Kidney epithelial cell (primary cell): Measurements from ENCODE around the gene FGF18. TPM values are rescaled to one million over a fixed set of nuclear protein-coding genes. Genes with fewer than 3 reads are reported as not detected.
A peak's percentile ranks its signal among the peaks of the same experiment; 100 is the strongest.
"Not testable (repeated sequence)": the region's sequence is repeated elsewhere in the genome, so short reads cannot be mapped to it uniquely, and the experiment has no call there.

ENCODE experiments used
- DNase-seq: peaks from one replicate; pipeline ENCODE4 v3.0.0-alpha.2; 2010; ENCODE audit warnings: low read depth
- H3K27me3 ChIP-seq: 2 replicates; pipeline ENCODE4 v1.6.0; 2011; ENCODE audit warnings: low read length; ENCODE audit not compliant: control insufficient read depth, insufficient read depth
- H3K36me3 ChIP-seq: 2 replicates; pipeline ENCODE4 v1.5.1; 2011; ENCODE audit warnings: low read length; ENCODE audit not compliant: control insufficient read depth, insufficient read depth
- H3K4me3 ChIP-seq: 2 replicates; pipeline ENCODE4 v1.5.1; 2011; ENCODE audit warnings: low read depth, mild to moderate bottlenecking, control low read depth, low read length
- total RNA-seq: library from RNA; depleted of rRNA; stranded (reverse); fragments of >200 nt; gene quantifications from 2 replicates; pipeline ENCODE4 v1.2.3, GENCODE V29; 2015
- TF ChIP-seq, protein P1 (sequence below): IDR thresholded peaks from 2 replicates; pipeline ENCODE4 v1.5.1; 2011; ENCODE audit warnings: mild to moderate bottlenecking, moderate library complexity, low read length, control low read depth, inconsistent platforms; ENCODE audit not compliant: insufficient read depth, poor library complexity, severe bottlenecking

FGF18 gene
- total RNA-seq, 1 donor from 2014 or later = not detected

DNA sequence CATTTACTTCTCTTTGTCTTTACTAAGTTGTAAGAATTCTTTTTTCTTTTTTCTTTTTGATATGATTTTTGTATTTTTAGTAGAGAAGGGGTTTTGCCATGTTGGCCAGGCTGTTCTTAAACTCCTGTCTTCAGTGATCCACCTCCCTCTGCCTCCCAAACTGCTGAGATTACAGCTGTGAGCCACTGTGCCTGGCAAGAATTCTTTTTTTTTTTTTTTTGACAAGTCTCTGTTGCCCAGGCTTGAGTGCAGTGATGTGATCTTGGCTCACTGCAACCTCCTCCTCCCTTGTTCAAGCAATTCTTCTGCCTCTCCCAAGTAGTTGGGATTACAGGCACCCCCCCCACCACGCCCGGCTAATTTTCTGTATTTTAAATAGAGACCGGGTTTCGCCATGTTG lies 21.8 kb upstream of the FGF18 start:
- DNase-seq = no peak
- no peaks in the 10 kb centered on the region for H3K27me3 ChIP-seq
- H3K4me3 ChIP-seq = no peak overlapping the region
- H3K36me3 ChIP-seq = no peaks in the 10 kb centered on the region
- TF ChIP-seq, protein P1, sequence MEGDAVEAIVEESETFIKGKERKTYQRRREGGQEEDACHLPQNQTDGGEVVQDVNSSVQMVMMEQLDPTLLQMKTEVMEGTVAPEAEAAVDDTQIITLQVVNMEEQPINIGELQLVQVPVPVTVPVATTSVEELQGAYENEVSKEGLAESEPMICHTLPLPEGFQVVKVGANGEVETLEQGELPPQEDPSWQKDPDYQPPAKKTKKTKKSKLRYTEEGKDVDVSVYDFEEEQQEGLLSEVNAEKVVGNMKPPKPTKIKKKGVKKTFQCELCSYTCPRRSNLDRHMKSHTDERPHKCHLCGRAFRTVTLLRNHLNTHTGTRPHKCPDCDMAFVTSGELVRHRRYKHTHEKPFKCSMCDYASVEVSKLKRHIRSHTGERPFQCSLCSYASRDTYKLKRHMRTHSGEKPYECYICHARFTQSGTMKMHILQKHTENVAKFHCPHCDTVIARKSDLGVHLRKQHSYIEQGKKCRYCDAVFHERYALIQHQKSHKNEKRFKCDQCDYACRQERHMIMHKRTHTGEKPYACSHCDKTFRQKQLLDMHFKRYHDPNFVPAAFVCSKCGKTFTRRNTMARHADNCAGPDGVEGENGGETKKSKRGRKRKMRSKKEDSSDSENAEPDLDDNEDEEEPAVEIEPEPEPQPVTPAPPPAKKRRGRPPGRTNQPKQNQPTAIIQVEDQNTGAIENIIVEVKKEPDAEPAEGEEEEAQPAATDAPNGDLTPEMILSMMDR = no peak

DNA sequence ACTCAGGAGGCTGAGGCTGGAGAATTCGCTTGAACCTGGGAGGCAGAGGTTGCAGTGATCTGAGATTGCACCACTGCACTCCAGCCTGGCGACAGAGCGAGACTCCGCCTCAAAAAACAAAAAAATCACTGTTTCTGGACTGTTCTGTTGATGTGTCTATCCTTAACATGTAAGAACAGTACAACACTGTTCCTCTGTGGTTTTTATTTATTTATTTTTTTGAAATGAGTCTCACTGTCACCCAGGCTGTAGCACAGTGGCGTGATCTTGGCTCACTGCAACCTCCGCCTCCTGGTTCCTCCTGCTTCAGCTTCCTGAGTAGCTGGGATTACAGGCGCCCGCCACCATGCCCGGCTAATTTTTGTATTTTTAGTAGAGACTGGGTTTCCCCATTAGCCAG lies 20.8 kb upstream of the FGF18 start:
- DNase-seq, H3K36me3 ChIP-seq, H3K4me3 ChIP-seq, H3K27me3 ChIP-seq: not testable (repeated sequence)

DNA sequence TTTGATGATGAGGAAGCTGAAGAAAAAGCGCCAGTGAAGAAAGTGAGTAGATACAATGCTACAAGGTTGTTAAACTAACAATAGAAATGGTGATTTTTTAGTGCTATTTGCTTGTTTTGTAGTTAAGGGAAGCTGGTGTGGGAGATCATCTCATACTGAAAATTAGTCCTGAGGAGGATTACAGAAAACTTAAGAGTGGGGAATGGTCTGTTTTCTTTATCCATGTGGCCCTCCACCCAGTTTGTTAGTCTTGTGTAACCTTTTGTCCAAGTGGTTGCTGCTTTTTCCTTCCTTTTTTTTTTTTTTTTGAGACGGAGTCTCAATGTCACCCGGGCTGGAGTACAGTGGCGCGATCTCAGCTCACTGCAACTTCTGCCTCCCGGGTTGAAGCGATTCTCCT lies 19.3 kb upstream of the FGF18 start:
- Histone ChIP-seq H3K27me3 (no peaks in the 10 kb centered on the region), H3K36me3 (no peaks in the 10 kb centered on the region), H3K4me3 (no peak overlapping the region)
- TF ChIP-seq, protein P1 = no peak
- DNase-seq = no peak

DNA sequence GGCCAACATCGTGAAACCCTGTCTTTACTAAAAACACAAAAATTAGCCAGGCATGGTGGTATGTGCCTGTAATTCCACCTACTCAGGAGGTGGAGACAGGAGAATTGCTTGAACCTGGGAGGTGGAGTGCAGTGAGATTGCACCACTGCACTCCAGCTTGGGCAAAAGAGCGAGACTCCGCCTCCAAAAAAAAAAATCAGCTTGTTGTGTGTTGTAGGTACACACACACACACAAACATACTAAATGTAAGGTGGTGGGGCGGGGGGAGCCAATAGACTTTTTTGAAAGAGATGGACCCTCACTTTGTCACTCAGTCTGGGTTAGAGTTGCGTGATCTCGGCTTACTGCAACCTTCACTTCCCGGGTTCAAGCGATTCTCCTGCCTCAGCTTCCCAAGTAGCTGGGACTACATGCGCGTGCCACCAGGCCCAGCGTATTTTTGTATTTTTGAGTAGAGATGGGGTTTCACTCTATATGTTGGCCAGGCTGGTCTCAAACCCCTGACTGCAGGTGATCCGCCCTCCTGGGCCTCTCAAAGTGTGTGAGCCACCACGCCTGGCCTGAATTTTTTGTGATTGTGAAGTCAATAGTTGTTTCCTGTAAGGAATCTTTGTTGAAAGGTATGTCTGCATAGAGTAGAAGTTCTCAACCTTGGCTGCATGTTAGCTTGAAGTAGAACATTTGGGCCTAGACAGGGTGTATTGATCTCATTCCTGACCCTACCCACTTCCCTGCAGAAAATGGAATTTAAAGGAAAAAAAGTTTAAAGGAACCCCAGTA lies 18.1 kb upstream of the FGF18 start:
- H3K36me3 ChIP-seq = no peaks in the 10 kb centered on the region
- no peak overlapping the region for H3K4me3 ChIP-seq
- TF ChIP-seq, protein P1 = no peak
- no peak for DNase-seq
- H3K27me3 ChIP-seq = no peaks in the 10 kb centered on the region

DNA sequence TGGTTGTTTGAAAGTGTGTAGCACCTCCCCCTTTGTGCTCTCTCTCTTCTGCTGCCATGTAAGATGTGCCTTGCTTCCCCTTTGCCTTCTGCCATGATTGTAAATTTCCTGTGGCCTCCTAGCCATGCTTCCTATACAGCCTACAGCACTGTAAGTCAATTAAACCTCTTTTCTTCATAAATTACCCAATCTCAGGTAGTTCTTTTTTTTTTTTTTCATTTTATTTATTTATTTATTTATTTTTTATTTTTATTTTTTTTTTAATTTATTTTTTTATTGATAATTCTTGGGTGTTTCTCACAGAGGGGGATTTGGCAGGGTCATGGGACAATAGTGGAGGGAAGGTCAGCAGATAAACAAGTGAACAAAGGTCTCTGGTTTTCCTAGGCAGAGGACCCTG lies 16.7 kb upstream of the FGF18 start:
- H3K27me3 ChIP-seq, H3K36me3 ChIP-seq, H3K4me3 ChIP-seq, DNase-seq: not testable (repeated sequence)

DNA sequence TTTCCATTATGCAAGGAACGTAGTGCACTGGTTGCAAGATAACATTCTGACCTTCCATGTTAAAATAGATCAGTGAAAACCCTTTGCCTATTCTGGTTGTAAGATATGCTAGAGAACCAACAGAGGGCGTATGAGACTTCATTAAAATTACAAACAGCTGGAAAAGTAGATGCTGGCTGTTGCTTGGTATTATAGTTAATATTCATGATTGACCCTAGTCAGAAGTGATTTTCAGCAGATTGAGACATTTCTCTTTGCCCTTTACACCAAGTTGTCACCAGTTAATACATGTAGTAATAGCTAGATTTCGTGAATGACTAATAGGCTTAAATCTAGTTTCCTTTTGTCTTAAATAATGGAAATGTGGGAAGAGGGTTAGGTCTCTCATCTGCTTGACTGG lies 13.8 kb upstream of the FGF18 start:
- no peak overlapping the region for H3K4me3 ChIP-seq
- TF ChIP-seq, protein P1 = peak; percentile 33
- H3K36me3 ChIP-seq = peaks cover 1% of the 10 kb centered on the region
- no peak for DNase-seq
- no peaks in the 10 kb centered on the region for H3K27me3 ChIP-seq

DNA sequence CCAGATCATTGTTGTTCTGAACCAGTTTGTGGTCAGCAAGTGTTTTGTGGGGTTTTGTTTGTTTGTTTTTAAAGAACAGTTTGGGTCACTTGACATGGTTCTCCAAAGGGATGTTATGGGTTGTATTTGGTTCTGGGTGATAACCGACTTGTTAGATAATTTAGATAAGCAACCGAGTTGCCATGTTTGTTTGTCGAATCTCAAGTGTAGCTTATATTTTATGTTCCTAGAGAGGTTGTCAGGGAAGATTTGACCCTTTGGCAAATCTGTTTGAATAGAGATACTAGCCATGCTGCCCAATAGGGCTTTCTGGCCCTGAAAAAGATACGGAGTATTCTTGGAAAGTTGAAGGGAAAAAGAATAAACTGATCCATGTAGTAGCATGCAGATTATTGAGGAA lies 12.2 kb upstream of the FGF18 start:
- no peak overlapping the region for H3K4me3 ChIP-seq
- TF ChIP-seq, protein P1 = no peak
- no peak for DNase-seq
- peaks cover 1% of the 10 kb centered on the region for H3K36me3 ChIP-seq
- H3K27me3 ChIP-seq = no peaks in the 10 kb centered on the region
